ENCODE data around the gene GNG14.
"Not testable (repeated sequence)": the region's sequence is repeated elsewhere in the genome, so short reads cannot be mapped to it uniquely, and the experiment has no call there.

The GNG14 gene

DNA sequence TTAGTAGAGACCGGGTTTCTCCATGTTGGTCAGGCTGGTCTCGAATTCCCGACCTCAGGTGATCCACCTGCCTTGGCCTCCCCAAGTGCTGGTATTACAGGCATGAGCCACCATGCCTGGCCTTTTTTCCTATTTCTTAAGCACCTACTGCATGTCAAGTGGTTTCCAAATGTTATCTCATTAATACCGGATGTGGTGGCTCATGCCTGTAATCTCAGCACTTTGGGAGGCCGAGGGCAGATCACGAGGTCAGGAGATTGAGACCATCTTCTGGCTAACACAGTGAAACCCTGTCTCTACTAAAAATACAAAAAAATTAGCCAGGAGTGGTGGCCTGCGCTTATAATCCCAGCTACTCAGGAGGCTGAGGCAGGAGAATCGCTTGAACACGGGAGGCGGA, 37.8 kb downstream of the GNG14 start:
- not testable (repeated sequence) for DNase-seq

GRCh38 chr19:12726988-12727316, 39.2 kb downstream of the GNG14 start:
- DNase-seq, result no peak

- no peak for DNase-seq
These were observed 40.1 kb downstream of the GNG14 start for GRCh38 chr19:12727745-12728433.

DNA sequence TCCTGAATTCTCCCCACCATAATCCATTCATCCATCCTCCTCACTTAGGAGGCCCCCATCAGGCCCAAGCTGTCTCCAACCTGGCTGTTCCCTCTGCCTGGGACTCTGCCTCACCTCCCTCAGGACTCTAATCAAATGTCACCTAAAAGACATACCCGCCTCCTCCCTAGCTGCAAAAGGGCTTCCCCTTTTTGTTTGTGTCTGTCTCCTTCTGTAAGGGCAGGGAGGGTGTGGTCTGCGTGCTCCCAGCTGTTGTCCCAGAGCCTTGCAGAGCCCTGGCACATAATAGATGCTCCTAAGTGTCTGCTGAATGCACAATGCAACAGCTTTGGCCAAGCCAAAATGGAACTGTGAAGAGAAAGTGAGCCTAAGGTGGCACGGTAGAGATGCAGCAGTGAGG, 42.3 kb downstream of the GNG14 start:
- no peak for DNase-seq

GRCh38 chr19:12731337-12731736, 43.5 kb downstream of the GNG14 start:
- no peak for DNase-seq

DNA sequence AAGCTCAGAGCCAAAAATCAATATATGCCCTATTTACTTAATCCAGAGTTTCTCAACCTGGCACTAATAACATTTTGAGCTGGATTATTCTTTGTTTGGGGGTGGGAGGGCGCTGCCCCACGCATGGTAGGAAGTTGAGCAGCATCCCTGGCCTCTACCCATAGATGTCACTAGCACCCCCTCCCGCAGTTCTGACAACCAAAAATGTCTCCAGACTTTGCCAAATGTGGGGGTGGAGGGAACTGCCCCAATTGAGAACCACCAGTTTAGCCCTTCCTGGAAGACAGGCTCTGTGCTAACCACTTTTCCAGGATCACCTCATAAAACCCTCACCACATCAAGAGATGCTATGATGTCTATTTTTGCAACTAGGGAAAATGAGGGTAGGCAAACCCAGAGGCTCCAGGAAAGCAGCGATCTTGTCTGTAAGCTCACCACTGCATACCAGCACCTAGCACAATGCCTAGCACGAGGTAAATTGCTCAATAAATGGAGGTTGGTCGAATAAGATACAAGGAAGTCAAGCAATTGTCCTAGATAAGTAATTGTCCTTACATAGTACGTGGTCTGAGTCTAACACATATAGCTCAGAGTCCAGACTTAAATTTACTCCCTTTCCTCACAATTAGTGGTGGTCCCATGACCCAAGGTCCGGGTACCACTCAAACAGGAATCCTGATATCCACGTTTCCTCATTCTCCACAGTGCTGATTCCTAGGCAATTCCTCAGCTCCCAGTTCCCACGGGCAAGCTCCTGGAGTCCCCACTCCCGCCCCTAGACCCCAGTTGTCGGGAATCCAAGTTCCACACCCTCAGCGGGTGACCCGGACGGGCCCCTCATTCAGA, 45.8 kb downstream of the GNG14 start:
- DNase-seq, result peak; percentile 19 to 36

GRCh38 chr19:12736995-12737834, 49.4 kb downstream of the GNG14 start, which contains the start of gene GET3:
Gene GET3 (plus strand): TSS chr19:12737497. CDS start chr19:12737506, 9 bp downstream.
- DNase-seq, result peak; percentile 99 to 100

DNA sequence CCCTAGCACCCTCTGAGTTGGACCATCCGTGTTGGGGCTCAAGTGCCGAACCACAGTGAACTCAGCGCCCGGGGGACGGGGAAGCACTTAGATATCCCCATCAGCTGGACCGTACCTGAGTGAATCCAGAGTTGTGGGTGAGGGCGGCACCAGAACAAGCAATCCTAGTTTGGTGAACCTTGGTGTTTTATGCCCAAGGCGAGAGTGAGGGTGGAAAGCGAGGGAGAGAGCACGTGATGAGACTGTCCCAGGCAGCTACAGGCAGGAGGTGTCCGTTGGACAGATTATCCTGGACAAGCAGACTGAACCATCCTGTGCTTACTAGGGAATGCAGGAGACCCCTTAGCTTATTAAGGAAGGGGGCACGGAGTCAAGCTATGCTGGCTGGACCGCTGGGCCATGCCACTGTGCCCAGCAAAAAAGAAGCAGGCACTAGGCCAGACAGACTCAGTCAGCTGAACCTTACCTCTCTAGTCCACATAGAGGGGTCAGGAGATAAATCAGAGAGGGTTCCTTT, 50.1 kb downstream of the GNG14 start:
- no peak for DNase-seq

Measured in NCI-H2081 (cell line).